ENCODE measurements around the gene CFDP1.

Gene CFDP1

DNA sequence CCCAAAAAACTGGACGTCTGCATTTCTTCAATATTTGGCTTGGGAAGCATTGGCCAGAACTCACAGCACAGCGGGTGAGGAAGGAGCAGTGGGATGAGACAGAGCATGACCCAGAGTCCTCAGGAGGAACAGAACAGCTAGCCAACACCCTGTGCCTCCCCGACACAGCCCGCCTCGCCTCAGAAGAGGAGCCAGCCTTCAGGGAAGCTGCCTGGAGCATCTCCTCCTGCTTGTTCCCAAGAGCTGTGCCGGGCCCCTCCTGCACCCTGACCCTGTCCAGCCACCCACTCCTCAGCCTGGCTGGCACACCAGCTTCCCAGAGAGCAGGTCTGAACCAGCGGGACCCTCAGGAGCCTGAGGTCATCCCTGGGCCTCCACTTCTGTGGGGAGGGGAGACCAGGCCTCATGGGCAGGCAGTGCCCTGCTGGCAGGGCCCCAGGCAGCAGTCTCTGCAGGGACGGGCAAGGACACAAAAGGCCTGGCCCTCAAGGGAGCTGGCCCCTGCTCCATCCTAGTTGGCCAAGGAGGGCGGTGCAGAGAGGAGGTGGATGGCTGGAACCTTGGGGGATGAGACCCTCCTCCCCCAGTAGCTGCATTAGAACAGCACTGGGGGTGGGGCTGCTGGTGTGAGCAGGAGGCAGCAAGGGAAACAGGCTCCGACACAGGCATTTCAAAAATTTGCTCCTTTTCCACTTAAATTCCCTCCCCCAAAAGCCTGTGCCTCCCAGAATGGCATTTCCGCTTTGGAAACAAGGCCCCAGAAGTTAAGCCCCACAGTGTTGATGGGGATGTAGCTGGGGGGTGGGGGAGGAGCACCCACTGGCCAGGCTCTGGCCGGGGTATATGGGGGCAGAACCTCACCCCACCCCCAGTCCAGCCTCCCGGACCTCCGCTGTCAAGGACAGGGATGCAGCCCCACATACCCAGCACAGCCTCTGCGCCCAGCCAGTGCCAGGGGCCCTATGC, 180.1 kb downstream of the CFDP1 start:
- Histone ChIP-seq H3K27ac (ENCODE audit: low read depth, low read length) (peak overlapping the region; percentile 89), H3K27me3 (ENCODE audit: control insufficient read depth, insufficient read depth, low read length) (no peaks in the 10 kb centered on the region), H3K9ac (ENCODE audit: low read depth, low read length) (peak overlapping the region; percentile 64), H3K36me3 (ENCODE audit: control insufficient read depth, insufficient read depth, low read length) (no peaks in the 10 kb centered on the region; the same call in 1 of the 2 replicates), H3K9me3 (ENCODE audit: control insufficient read depth, insufficient read depth, low read length) (no peaks in the 10 kb centered on the region), H3K4me3 (ENCODE audit: low read depth, low read length) (peak overlapping the region; percentile 38), H3K4me1 (ENCODE audit: control insufficient read depth, insufficient read depth, low read length) (peaks cover 66% of the 10 kb centered on the region)

DNA sequence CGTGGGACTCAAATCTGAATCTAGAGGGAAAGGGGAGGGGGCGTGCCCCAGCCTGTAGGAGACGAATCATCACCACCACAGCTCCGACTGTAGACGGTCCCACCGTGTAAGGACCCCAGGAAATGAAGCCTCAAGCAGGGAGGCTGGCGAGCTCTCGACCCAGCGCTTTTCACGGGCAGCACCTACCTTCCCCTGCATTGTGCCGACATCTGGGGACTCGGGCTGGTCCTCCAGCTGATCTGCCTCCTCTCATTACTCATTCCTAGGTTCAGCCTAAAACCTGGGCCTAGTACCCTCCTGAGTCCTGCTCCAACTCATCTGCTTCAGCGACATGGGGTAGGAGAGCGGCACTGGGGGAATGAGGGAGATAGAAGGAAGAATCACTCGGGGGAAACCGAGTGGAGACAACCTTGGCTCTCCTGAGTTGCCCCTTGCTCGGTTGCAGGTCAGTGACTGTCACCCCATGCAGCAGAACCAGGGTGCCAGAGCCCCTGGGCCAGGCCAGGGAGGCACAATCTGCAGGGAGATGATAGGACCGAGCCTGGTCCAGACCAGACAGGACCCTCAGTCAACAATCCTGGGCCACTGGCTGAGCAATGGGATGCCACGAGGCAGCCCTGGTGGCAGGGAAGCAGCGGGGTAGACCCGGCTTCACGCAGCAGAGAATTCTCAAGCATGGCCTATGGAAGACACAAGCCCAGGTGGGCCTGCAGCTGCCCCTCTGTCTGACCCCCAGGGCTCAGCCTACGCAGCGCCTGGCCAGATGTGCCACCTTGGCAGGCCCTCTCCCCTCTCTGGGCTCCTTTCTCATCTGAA, 181.0 kb downstream of the CFDP1 start:
- H3K9me3 ChIP-seq (ENCODE audit: control insufficient read depth, insufficient read depth, low read length) = no peaks in the 10 kb centered on the region
- peak overlapping the region; percentile 89 for H3K27ac ChIP-seq (ENCODE audit: low read depth, low read length)
- H3K4me1 ChIP-seq (ENCODE audit: control insufficient read depth, insufficient read depth, low read length) = peaks cover 64% of the 10 kb centered on the region
- H3K4me3 ChIP-seq (ENCODE audit: low read depth, low read length) = peak overlapping the region; percentile 34
- no peaks in the 10 kb centered on the region for H3K27me3 ChIP-seq (ENCODE audit: control insufficient read depth, insufficient read depth, low read length)
- H3K36me3 ChIP-seq (ENCODE audit: control insufficient read depth, insufficient read depth, low read length) = no peaks in the 10 kb centered on the region; the same call in 1 of the 2 replicates
- H3K9ac ChIP-seq (ENCODE audit: low read depth, low read length) = peak overlapping the region; percentile 21

DNA sequence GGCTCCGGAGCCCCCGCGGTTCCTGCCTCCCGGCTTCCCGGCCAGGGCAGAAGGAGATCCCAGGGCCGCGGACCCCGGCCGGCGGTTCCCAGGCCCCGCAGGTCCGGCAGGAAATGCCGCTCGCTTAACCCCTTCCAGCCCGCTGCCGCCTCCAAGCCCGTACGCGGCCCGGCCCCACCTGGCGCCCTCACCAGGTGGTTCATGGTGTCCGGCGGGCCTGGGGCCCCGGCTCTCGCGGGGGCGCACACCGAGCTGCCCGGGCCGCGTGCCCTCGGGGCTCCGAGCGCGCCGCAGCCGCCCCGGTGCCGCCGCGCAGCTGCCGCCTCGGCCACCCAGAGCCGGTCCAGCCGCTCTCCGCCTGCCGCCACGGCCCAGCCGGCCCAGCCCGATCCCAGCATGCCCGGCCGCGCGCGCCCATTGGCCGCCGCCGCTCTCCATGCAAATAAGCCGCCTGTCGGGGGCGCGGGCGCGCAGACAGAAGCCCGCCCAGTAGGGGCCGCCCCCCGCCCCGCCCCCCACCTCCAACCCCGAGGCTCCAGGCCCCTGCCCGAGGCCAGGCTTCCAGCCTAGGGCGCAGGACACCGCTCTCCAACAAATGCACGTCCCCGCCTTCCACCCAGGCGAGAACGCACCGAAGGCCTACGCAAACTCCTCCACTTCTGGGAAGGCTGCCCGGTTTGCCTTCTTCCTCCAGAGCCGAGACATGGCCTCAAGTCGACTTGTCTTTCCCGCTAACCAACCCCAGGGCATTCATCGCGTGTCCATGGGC, 181.8 kb downstream of the CFDP1 start, which contains the start of gene BCAR1:
Gene BCAR1, minus strand, starts transcription at position 345 of the 769 bp plus-strand sequence. Its CDS starts 142 bp downstream, at position 203.
- Histone ChIP-seq H3K4me3 (ENCODE audit: low read depth, low read length) (peak within 1 kb of the TSS; percentile 79), H3K36me3 (ENCODE audit: control insufficient read depth, insufficient read depth, low read length) (no peaks in the 10 kb centered on the region; the same call in 1 of the 2 replicates), H3K9me3 (ENCODE audit: control insufficient read depth, insufficient read depth, low read length) (no peaks in the 10 kb centered on the region), H3K27ac (ENCODE audit: low read depth, low read length) (peak within 1 kb of the TSS; percentile 89), H3K27me3 (ENCODE audit: control insufficient read depth, insufficient read depth, low read length) (no peaks in the 10 kb centered on the region), H3K4me1 (ENCODE audit: control insufficient read depth, insufficient read depth, low read length) (peaks cover 56% of the 10 kb centered on the region), H3K9ac (ENCODE audit: low read depth, low read length) (peak within 1 kb of the TSS; percentile 66)

DNA sequence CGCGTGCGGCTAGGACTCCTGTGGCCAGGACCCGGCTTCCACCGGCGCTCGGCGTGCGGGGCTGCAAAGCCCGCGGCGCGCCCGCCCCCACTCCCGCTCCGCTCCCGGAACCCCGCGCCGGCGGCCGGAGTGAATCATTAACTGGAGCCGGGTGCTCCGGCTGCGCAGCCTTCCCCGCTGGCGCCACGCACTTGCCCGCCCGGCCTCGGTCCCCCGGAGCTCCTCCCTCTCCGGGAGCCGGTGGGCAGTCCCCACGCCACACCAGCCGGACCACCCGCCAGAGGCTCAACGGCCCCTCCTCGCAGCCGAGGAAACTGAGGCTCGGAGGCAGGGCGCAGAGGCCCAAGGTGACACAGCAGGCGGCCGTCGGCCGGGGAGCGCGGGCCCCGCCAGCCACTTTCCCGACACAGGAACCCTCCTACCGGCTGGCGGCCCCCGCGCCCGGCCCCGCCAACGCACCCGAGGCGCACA, 182.5 kb downstream of the CFDP1 start:
- Histone ChIP-seq H3K4me1 (ENCODE audit: control insufficient read depth, insufficient read depth, low read length) (peaks cover 56% of the 10 kb centered on the region), H3K27me3 (ENCODE audit: control insufficient read depth, insufficient read depth, low read length) (no peaks in the 10 kb centered on the region), H3K9ac (ENCODE audit: low read depth, low read length) (peak overlapping the region; percentile 66), H3K36me3 (ENCODE audit: control insufficient read depth, insufficient read depth, low read length) (no peaks in the 10 kb centered on the region; the same call in 1 of the 2 replicates), H3K4me3 (ENCODE audit: low read depth, low read length) (peak overlapping the region; percentile 79), H3K27ac (ENCODE audit: low read depth, low read length) (peak overlapping the region; percentile 87), H3K9me3 (ENCODE audit: control insufficient read depth, insufficient read depth, low read length) (no peaks in the 10 kb centered on the region)

DNA sequence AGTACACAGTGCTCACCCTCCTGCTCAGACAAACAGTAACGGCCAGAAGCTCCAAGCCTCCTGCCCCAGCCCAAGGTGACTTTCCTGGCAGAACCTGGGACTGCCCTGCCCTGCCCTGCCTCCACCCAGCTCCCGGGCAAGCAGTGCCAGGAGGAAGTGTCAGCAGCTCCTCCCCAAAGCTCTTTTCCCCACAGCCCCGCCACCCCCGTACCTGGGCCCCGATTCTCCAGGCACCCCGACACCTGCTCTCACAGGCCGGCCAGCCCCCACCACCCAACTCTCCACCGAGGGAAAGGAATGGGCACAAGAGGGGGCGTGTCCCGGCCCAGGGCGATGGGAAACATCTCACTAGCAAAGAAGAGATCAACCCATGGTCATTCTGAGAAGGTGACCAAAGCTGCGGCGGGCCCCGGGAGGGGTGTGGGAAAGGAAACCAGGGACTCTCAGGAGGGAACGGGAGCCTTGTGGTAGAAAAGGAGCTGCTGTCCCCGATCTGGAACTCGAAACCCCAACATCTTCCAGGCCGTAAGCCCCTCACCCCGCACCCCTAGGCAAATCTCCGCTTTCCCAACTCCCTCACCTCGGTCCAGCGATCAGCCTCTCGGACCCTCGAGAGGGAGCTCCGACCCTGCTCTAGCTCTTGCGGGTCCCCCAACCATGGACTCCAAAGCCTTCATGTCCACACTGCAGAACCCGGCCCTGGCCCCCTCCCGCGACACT, 183.1 kb downstream of the CFDP1 start:
- Histone ChIP-seq H3K36me3 (ENCODE audit: control insufficient read depth, insufficient read depth, low read length) (no peaks in the 10 kb centered on the region; the same call in 1 of the 2 replicates), H3K9me3 (ENCODE audit: control insufficient read depth, insufficient read depth, low read length) (no peaks in the 10 kb centered on the region), H3K27me3 (ENCODE audit: control insufficient read depth, insufficient read depth, low read length) (no peaks in the 10 kb centered on the region), H3K9ac (ENCODE audit: low read depth, low read length) (peak overlapping the region; percentile 66), H3K27ac (ENCODE audit: low read depth, low read length) (peak overlapping the region; percentile 87), H3K4me1 (ENCODE audit: control insufficient read depth, insufficient read depth, low read length) (peaks cover 60% of the 10 kb centered on the region), H3K4me3 (ENCODE audit: low read depth, low read length) (peak overlapping the region; percentile 79)

DNA sequence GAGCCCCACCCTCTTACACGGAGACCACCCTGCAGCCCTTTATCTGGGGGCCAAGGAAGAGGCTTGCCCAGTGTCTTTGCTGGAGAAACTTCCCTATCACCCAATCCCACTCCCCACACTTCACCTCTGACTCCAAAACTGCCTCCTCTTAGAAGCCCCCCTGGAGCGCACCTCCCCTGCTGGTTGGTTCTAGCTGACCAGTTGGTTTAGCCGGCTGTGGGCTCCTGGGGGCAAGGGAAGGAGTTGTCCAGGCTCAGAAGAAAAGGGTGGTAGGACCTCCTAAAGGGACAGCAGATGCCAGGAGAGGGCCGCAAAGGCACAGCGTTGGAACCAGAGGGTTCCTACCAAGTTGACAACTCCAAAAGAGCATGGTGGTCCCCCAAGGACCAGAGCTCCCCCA, 183.9 kb downstream of the CFDP1 start:
- no peak overlapping the region for H3K27ac ChIP-seq (ENCODE audit: low read depth, low read length)
- no peaks in the 10 kb centered on the region for H3K27me3 ChIP-seq (ENCODE audit: control insufficient read depth, insufficient read depth, low read length)
- peak overlapping the region; percentile 79 for H3K4me3 ChIP-seq (ENCODE audit: low read depth, low read length)
- H3K9ac ChIP-seq (ENCODE audit: low read depth, low read length) = no peak overlapping the region
- no peaks in the 10 kb centered on the region; the same call in 1 of the 2 replicates for H3K36me3 ChIP-seq (ENCODE audit: control insufficient read depth, insufficient read depth, low read length)
- H3K4me1 ChIP-seq (ENCODE audit: control insufficient read depth, insufficient read depth, low read length) = peaks cover 60% of the 10 kb centered on the region
- no peaks in the 10 kb centered on the region for H3K9me3 ChIP-seq (ENCODE audit: control insufficient read depth, insufficient read depth, low read length)

DNA sequence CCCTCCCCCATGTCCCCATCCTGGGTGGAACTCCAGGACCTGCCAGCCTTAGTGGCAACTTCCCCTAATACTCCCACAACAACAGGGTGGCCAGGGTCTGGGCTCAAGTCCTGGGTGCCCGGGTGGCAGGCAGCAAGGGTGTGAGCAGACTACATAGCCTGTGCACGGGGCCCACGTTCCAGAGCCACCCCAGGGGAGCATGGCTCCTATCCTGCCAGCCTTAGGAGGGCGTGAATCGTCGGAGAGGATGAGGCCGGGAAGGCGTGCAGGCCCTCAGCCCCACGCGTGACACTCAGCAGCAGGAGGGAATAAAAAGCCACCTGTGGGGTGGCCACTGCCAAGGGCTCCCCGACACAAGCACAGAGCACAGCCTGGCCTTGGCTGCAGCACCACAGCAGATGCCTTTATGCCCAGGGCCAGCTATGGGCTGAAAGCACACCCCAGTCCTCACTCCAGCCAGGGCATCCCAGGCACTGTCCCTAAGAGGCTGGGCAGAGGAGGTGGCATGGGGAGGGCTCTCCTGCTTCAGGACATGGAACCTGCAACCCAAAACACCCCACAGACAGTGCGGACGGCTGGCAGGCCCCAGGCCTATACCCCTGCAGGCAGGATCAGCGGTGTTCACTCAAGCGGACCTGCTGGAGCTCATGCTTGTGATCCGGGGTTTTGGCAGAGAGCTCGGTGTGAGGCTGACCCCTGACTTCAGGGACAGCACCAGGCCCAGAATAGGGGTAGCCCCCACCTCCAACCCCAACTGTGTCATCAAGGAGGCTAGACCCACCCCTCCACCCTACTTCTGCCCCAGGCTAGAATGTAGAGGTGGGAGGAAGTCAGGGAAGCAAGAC, 184.5 kb downstream of the CFDP1 start:
- H3K27ac ChIP-seq (ENCODE audit: low read depth, low read length) = no peak overlapping the region
- no peak overlapping the region for H3K4me3 ChIP-seq (ENCODE audit: low read depth, low read length)
- no peaks in the 10 kb centered on the region for H3K9me3 ChIP-seq (ENCODE audit: control insufficient read depth, insufficient read depth, low read length)
- no peak overlapping the region; the same call in 1 of the 2 replicates for H3K9ac ChIP-seq (ENCODE audit: low read depth, low read length)
- H3K27me3 ChIP-seq (ENCODE audit: control insufficient read depth, insufficient read depth, low read length) = no peaks in the 10 kb centered on the region
- peaks cover 1% of the 10 kb centered on the region; the same call in 1 of the 2 replicates for H3K36me3 ChIP-seq (ENCODE audit: control insufficient read depth, insufficient read depth, low read length)
- H3K4me1 ChIP-seq (ENCODE audit: control insufficient read depth, insufficient read depth, low read length) = peaks cover 57% of the 10 kb centered on the region

DNA sequence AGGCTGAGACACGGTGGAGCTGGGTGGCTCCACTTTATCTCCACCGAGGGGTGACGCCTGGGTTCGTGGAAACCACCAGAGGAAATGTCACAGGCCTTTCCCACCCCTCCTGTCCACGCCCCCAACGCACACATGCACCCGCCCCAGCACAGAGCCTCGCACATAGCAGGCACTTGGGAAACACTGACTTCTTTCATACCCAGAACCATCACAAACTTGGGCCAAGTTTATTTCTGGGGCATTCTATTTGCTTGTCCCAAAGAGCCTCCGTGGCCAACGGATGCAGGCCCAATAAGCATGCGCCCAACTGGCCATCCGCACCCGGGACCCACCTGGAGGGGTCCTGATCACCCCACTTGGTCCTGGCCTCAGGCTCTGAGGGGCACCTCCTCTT, 185.2 kb downstream of the CFDP1 start:
- H3K9me3 ChIP-seq (ENCODE audit: control insufficient read depth, insufficient read depth, low read length) = no peaks in the 10 kb centered on the region
- H3K4me3 ChIP-seq (ENCODE audit: low read depth, low read length) = no peak overlapping the region
- no peak overlapping the region for H3K9ac ChIP-seq (ENCODE audit: low read depth, low read length)
- H3K27ac ChIP-seq (ENCODE audit: low read depth, low read length) = no peak overlapping the region
- peaks cover 52% of the 10 kb centered on the region for H3K4me1 ChIP-seq (ENCODE audit: control insufficient read depth, insufficient read depth, low read length)
- H3K36me3 ChIP-seq (ENCODE audit: control insufficient read depth, insufficient read depth, low read length) = peaks cover 6% of the 10 kb centered on the region
- H3K27me3 ChIP-seq (ENCODE audit: control insufficient read depth, insufficient read depth, low read length) = no peaks in the 10 kb centered on the region

DNA sequence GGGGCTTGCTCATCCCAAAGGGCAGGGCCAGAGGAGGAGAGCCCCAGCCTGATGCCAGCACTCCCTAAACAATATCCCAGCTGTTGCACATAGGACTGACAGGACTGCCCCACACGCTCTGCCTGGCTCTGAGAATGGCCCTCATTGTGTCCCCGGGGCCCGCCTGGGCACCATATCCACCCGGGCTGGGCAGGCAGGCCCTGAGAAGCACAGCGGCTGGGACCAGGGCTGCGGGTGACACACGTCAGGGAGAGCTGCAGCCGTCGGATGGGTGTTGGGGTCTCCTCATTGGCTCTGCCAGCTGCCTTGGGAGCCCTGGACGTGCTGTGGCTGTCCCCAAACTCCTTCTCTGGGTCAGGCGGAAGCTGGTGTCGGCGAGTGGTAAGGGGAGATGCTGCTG, 186.1 kb downstream of the CFDP1 start:
- Histone ChIP-seq H3K27ac (ENCODE audit: low read depth, low read length) (peak overlapping the region; percentile 17), H3K27me3 (ENCODE audit: control insufficient read depth, insufficient read depth, low read length) (no peaks in the 10 kb centered on the region), H3K4me3 (ENCODE audit: low read depth, low read length) (no peak overlapping the region), H3K36me3 (ENCODE audit: control insufficient read depth, insufficient read depth, low read length) (peaks cover 15% of the 10 kb centered on the region), H3K9me3 (ENCODE audit: control insufficient read depth, insufficient read depth, low read length) (no peaks in the 10 kb centered on the region), H3K4me1 (ENCODE audit: control insufficient read depth, insufficient read depth, low read length) (peaks cover 43% of the 10 kb centered on the region), H3K9ac (ENCODE audit: low read depth, low read length) (no peak overlapping the region)

Measured in HUES48 (cell line).